ENCODE measurements around the gene ARHGAP26.
"Not testable (repeated sequence)": the region's sequence is repeated elsewhere in the genome, so short reads cannot be mapped to it uniquely, and the experiment has no call there.

The ARHGAP26 gene

DNA sequence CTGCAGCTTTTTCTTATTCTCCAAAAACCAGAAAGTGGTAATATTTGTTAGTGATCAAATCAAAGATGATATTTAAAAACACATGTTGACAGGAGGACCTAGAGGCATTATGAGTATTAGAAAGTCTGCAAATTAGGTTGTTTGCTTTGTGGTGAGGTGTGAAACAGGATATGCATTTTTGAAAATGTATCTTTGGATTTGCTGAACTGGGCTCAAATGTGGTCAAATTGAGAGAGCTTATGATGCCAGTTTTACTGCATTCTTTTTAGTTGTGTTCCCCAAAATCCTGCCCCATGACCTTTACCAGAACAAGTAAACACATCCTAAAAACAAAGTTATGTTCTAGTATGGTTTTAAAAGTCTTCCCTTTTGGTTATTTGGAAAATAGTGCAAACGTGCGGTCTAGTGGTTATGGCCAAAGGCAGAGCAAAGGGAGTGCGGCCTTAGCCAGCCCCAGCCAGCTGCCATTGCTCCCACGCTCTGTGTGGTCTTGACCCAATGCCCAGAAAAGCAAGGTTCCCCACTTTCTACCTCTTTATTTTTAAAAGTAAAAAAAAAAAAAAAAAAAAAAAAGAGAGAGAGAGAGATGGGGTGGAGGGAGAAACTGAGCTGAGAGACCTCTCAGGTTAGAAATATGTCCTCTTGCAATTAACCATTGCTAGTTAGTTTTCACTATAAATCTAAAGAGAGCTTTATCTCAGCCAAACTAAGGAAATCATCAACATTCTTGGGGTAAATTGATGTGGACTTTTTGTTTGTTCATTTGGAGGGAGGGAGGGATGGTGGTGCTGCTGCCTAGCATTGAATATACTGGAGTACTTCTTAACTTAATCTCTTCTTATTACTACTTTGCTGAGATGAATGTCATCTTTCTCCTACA, 176.6 kb downstream of the ARHGAP26 start:
- Histone ChIP-seq H3K4me1 (ENCODE audit: insufficient read depth, low read length, severe bottlenecking) (no peaks in the 10 kb centered on the region), H3K27me3 (ENCODE audit: insufficient read depth, low read length) (no peaks in the 10 kb centered on the region), H3K4me2 (ENCODE audit: low read length) (no peak overlapping the region), H3K27ac (ENCODE audit: low read depth, low read length, poor library complexity, severe bottlenecking) (no peak overlapping the region), H3K4me3 (ENCODE audit: low read depth, low read length, poor library complexity, severe bottlenecking) (no peak overlapping the region), H2AFZ (ENCODE audit: low read length) (no peak overlapping the region), H4K20me1 (ENCODE audit: insufficient read depth, low read length) (no peaks in the 10 kb centered on the region), H3K36me3 (ENCODE audit: insufficient read depth, low read length) (no peaks in the 10 kb centered on the region), H3K9me2 (ENCODE audit: low read depth, low read length) (no peaks in the 10 kb centered on the region), H3F3A (ENCODE audit: insufficient read depth, low read length) (no peaks in the 10 kb centered on the region), H3K9ac (ENCODE audit: low read length) (no peak overlapping the region), H3K79me2 (ENCODE audit: insufficient read depth, low read length) (no peaks in the 10 kb centered on the region), H3K9me3 (ENCODE audit: low read length) (no peaks in the 10 kb centered on the region)
- TF ChIP-seq CTCF (IDR thresholded peaks at IDR 0.05; ENCODE audit: low read length) (no peak), EZH2 (IDR thresholded peaks at IDR 0.05; ENCODE audit: borderline replicate concordance, low read length) (no peak)

DNA sequence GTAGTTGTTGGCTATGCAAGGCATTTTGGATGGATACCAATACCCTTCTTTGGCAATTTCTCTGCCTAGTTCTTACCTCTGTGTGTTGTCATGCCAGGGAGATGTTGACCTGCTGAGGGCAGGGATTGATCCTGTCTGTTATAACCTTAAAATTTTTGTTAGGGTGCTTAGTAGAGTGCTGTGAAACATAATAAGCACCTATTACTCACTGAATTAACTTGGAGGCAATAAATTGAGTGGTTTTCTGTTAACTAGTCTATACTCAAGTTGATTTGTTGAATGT, 177.2 kb downstream of the ARHGAP26 start:
- no peaks in the 10 kb centered on the region for H3K79me2 ChIP-seq (ENCODE audit: insufficient read depth, low read length)
- H3K4me3 ChIP-seq (ENCODE audit: low read depth, low read length, poor library complexity, severe bottlenecking) = no peak overlapping the region
- H3K4me1 ChIP-seq (ENCODE audit: insufficient read depth, low read length, severe bottlenecking) = no peaks in the 10 kb centered on the region
- H2AFZ ChIP-seq (ENCODE audit: low read length) = no peak overlapping the region
- H3K36me3 ChIP-seq (ENCODE audit: insufficient read depth, low read length) = no peaks in the 10 kb centered on the region
- H3K9me2 ChIP-seq (ENCODE audit: low read depth, low read length) = no peaks in the 10 kb centered on the region
- H3K9ac ChIP-seq (ENCODE audit: low read length) = no peak overlapping the region
- H3K9me3 ChIP-seq (ENCODE audit: low read length) = no peaks in the 10 kb centered on the region
- no peaks in the 10 kb centered on the region for H4K20me1 ChIP-seq (ENCODE audit: insufficient read depth, low read length)
- H3F3A ChIP-seq (ENCODE audit: insufficient read depth, low read length) = no peaks in the 10 kb centered on the region
- no peak overlapping the region for H3K4me2 ChIP-seq (ENCODE audit: low read length)
- no peaks in the 10 kb centered on the region for H3K27me3 ChIP-seq (ENCODE audit: insufficient read depth, low read length)
- TF ChIP-seq EZH2 (IDR thresholded peaks at IDR 0.05; ENCODE audit: borderline replicate concordance, low read length) (no peak), CTCF (IDR thresholded peaks at IDR 0.05; ENCODE audit: low read length) (no peak)
- H3K27ac ChIP-seq (ENCODE audit: low read depth, low read length, poor library complexity, severe bottlenecking) = no peak overlapping the region

- Histone ChIP-seq H3F3A (ENCODE audit: insufficient read depth, low read length) (no peaks in the 10 kb centered on the region), H4K20me1 (ENCODE audit: insufficient read depth, low read length) (no peaks in the 10 kb centered on the region), H3K9me2 (ENCODE audit: low read depth, low read length) (no peaks in the 10 kb centered on the region), H3K27me3 (ENCODE audit: insufficient read depth, low read length) (no peaks in the 10 kb centered on the region), H3K9ac (ENCODE audit: low read length) (no peak overlapping the region), H3K4me2 (ENCODE audit: low read length) (no peak overlapping the region), H2AFZ (ENCODE audit: low read length) (no peak overlapping the region), H3K36me3 (ENCODE audit: insufficient read depth, low read length) (no peaks in the 10 kb centered on the region), H3K4me3 (ENCODE audit: low read depth, low read length, poor library complexity, severe bottlenecking) (no peak overlapping the region), H3K79me2 (ENCODE audit: insufficient read depth, low read length) (no peaks in the 10 kb centered on the region), H3K27ac (ENCODE audit: low read depth, low read length, poor library complexity, severe bottlenecking) (no peak overlapping the region), H3K9me3 (ENCODE audit: low read length) (no peaks in the 10 kb centered on the region), H3K4me1 (ENCODE audit: insufficient read depth, low read length, severe bottlenecking) (no peaks in the 10 kb centered on the region)
- TF ChIP-seq EZH2 (IDR thresholded peaks at IDR 0.05; ENCODE audit: borderline replicate concordance, low read length) (no peak), CTCF (IDR thresholded peaks at IDR 0.05; ENCODE audit: low read length) (no peak)
These were observed 182.1 kb downstream of the ARHGAP26 start for GRCh38 chr5:142952229-142952628.

- H2AFZ ChIP-seq (ENCODE audit: low read length) = not testable (repeated sequence)
These were observed 182.7 kb downstream of the ARHGAP26 start for GRCh38 chr5:142952871-142953270.

More at GRCh38 chr5:142952871-142953270, 182.7 kb downstream of the ARHGAP26 start:
- not testable (repeated sequence) for H3K27me3 ChIP-seq (ENCODE audit: insufficient read depth, low read length); H3K4me2 ChIP-seq (ENCODE audit: low read length); H3K36me3 ChIP-seq (ENCODE audit: insufficient read depth, low read length); H3K4me1 ChIP-seq (ENCODE audit: insufficient read depth, low read length, severe bottlenecking); H3K9ac ChIP-seq (ENCODE audit: low read length); H3K9me2 ChIP-seq (ENCODE audit: low read depth, low read length); H3K9me3 ChIP-seq (ENCODE audit: low read length); H3K27ac ChIP-seq (ENCODE audit: low read depth, low read length, poor library complexity, severe bottlenecking); H4K20me1 ChIP-seq (ENCODE audit: insufficient read depth, low read length); H3F3A ChIP-seq (ENCODE audit: insufficient read depth, low read length); H3K79me2 ChIP-seq (ENCODE audit: insufficient read depth, low read length); H3K4me3 ChIP-seq (ENCODE audit: low read depth, low read length, poor library complexity, severe bottlenecking)
